ENCODE data around the gene WASF1. TPM values are rescaled to one million over a fixed set of nuclear protein-coding genes. Genes with fewer than 3 reads are reported as not detected.

The WASF1 gene
- total RNA-seq, 4 donors from 2014 or later = 1.9 to 7.1 (median 5.9) TPM

- WGBS, 2 donors (ENCODE audit: low coverage in 1 of 2) = 82 to 92% methylated on average over 4 of the region's 4 CpGs
- H3K36me3 ChIP-seq = peaks cover 0 to 7% (median 0%) of the 10 kb centered on the region in 4 donors
- no peak overlapping the region for H3K27ac ChIP-seq
- in situ Hi-C loops (cut with MboI; ENCODE audit: low pct_ligation_motif_present in 1 of 4, low pct_unique_long_range_greater_than_20kb in 1 of 4, low sequenced_read_pairs in 3 of 4) = no loop called here
- TF ChIP-seq EP300 (IDR thresholded peaks at IDR 0.05; ENCODE audit: low read depth) (no peak), POLR2A (IDR thresholded peaks at IDR 0.05) (no peak), POLR2AphosphoS5 (IDR thresholded peaks at IDR 0.05) (no peak)
- TF ChIP-seq, protein P1, sequence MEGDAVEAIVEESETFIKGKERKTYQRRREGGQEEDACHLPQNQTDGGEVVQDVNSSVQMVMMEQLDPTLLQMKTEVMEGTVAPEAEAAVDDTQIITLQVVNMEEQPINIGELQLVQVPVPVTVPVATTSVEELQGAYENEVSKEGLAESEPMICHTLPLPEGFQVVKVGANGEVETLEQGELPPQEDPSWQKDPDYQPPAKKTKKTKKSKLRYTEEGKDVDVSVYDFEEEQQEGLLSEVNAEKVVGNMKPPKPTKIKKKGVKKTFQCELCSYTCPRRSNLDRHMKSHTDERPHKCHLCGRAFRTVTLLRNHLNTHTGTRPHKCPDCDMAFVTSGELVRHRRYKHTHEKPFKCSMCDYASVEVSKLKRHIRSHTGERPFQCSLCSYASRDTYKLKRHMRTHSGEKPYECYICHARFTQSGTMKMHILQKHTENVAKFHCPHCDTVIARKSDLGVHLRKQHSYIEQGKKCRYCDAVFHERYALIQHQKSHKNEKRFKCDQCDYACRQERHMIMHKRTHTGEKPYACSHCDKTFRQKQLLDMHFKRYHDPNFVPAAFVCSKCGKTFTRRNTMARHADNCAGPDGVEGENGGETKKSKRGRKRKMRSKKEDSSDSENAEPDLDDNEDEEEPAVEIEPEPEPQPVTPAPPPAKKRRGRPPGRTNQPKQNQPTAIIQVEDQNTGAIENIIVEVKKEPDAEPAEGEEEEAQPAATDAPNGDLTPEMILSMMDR (IDR thresholded peaks at IDR 0.05) = no peak
- no peaks in the 10 kb centered on the region for H3K27me3 ChIP-seq
- DNase-seq = no peak
- H3K9me3 ChIP-seq = no peaks in the 10 kb centered on the region
- intact Hi-C loops (cut with DNase I; ENCODE audit: low total_unique reads) = no loop called here
- H3K4me3 ChIP-seq = no peak overlapping the region
- H3K4me1 ChIP-seq = no peaks in the 10 kb centered on the region
Measured at GRCh38 chr6:110105296-110105695, 74.2 kb downstream of the WASF1 start.

- WGBS, 2 donors (ENCODE audit: low coverage in 1 of 2) = 82 to 84% methylated on average over 4 of the region's 4 CpGs
- TF ChIP-seq, protein P1 (IDR thresholded peaks at IDR 0.05) = no peak
- no peak for TF ChIP-seq POLR2A (IDR thresholded peaks at IDR 0.05)
- TF ChIP-seq EP300 (IDR thresholded peaks at IDR 0.05; ENCODE audit: low read depth) = no peak
- TF ChIP-seq POLR2AphosphoS5 (IDR thresholded peaks at IDR 0.05) = no peak
Measured at GRCh38 chr6:110103260-110103659, 76.2 kb downstream of the WASF1 start.

GRCh38 chr6:110102411-110102810 is 77.1 kb downstream of the WASF1 start:
- H3K4me3 ChIP-seq = no peak overlapping the region
- intact Hi-C loops (cut with DNase I; ENCODE audit: low total_unique reads) = no loop called here
- H3K9me3 ChIP-seq = no peaks in the 10 kb centered on the region
- in situ Hi-C loops (cut with MboI; ENCODE audit: low pct_ligation_motif_present in 1 of 4, low pct_unique_long_range_greater_than_20kb in 1 of 4, low sequenced_read_pairs in 3 of 4) = no loop called here
- H3K27ac ChIP-seq = no peak overlapping the region
- H3K4me1 ChIP-seq = peaks cover 0 to 3% (median 0%) of the 10 kb centered on the region in 4 donors
- peaks cover 0 to 3% (median 0%) of the 10 kb centered on the region in 4 donors for H3K36me3 ChIP-seq
- DNase-seq = no peak
- H3K27me3 ChIP-seq = no peaks in the 10 kb centered on the region
- TF ChIP-seq, protein P1 (IDR thresholded peaks at IDR 0.05) = no peak
- TF ChIP-seq POLR2A (IDR thresholded peaks at IDR 0.05) = no peak
- no peak for TF ChIP-seq POLR2AphosphoS5 (IDR thresholded peaks at IDR 0.05)
- no peak for TF ChIP-seq EP300 (IDR thresholded peaks at IDR 0.05; ENCODE audit: low read depth)

More at GRCh38 chr6:110103260-110103659, 76.2 kb downstream of the WASF1 start:
- DNase-seq = no peak
- no peaks in the 10 kb centered on the region for H3K9me3 ChIP-seq
- H3K27ac ChIP-seq = no peak overlapping the region
- intact Hi-C loops (cut with DNase I; ENCODE audit: low total_unique reads) (no loop called here), in situ Hi-C loops (cut with MboI; ENCODE audit: low pct_ligation_motif_present in 1 of 4, low pct_unique_long_range_greater_than_20kb in 1 of 4, low sequenced_read_pairs in 3 of 4) (no loop called here)
- H3K4me1 ChIP-seq = no peaks in the 10 kb centered on the region
- H3K36me3 ChIP-seq = peaks cover 0 to 6% (median 0%) of the 10 kb centered on the region in 4 donors
- no peaks in the 10 kb centered on the region for H3K27me3 ChIP-seq
- H3K4me3 ChIP-seq = no peak overlapping the region

- H3K4me1 ChIP-seq = peaks cover 0 to 3% (median 0%) of the 10 kb centered on the region in 4 donors
- WGBS, 2 donors (ENCODE audit: low coverage in 1 of 2) = 63 to 64% methylated on average over 1 of the region's 1 CpG
- H3K9me3 ChIP-seq = no peaks in the 10 kb centered on the region
- in situ Hi-C loops (cut with MboI; ENCODE audit: low pct_ligation_motif_present in 1 of 4, low pct_unique_long_range_greater_than_20kb in 1 of 4, low sequenced_read_pairs in 3 of 4) = no loop called here
- TF ChIP-seq POLR2A (IDR thresholded peaks at IDR 0.05) (no peak), POLR2AphosphoS5 (IDR thresholded peaks at IDR 0.05) (no peak)
- peaks cover 0 to 3% (median 0%) of the 10 kb centered on the region in 4 donors for H3K36me3 ChIP-seq
- no peak for DNase-seq
- no peaks in the 10 kb centered on the region for H3K27me3 ChIP-seq
- no peak overlapping the region for H3K27ac ChIP-seq
- intact Hi-C loops (cut with DNase I; ENCODE audit: low total_unique reads) = no loop called here
- H3K4me3 ChIP-seq = no peak overlapping the region
Measured at GRCh38 chr6:110101885-110102284, 77.6 kb downstream of the WASF1 start.

GRCh38 chr6:110098511-110099116 is 80.9 kb downstream of the WASF1 start:
- no peak overlapping the region for H3K4me3 ChIP-seq
- intact Hi-C loops (cut with DNase I; ENCODE audit: low total_unique reads) = no loop called here
- H3K27me3 ChIP-seq = no peaks in the 10 kb centered on the region
- TF ChIP-seq EP300 (IDR thresholded peaks at IDR 0.05; ENCODE audit: low read depth) (no peak), POLR2AphosphoS5 (IDR thresholded peaks at IDR 0.05) (no peak), POLR2A (IDR thresholded peaks at IDR 0.05) (no peak)
- TF ChIP-seq, protein P1 (IDR thresholded peaks at IDR 0.05) = no peak
- no peak for DNase-seq
- H3K9me3 ChIP-seq = no peaks in the 10 kb centered on the region
- H3K36me3 ChIP-seq = no peaks in the 10 kb centered on the region
- 89 to 94% methylated on average over 7 of the region's 7 CpGs for WGBS, 2 donors (ENCODE audit: low coverage in 1 of 2)
- H3K4me1 ChIP-seq = peaks cover 0 to 3% (median 0%) of the 10 kb centered on the region in 4 donors
- in situ Hi-C loops (cut with MboI; ENCODE audit: low pct_ligation_motif_present in 1 of 4, low pct_unique_long_range_greater_than_20kb in 1 of 4, low sequenced_read_pairs in 3 of 4) = no loop called here
- no peak overlapping the region for H3K27ac ChIP-seq
